HG02623 (cell line): Measurements from ENCODE around the gene MLLT3.
A peak's percentile ranks its signal among the peaks of the same experiment; 100 is the strongest.

Experiments used
- ATAC-seq: cut with Tn5 transposase; IDR thresholded peaks from one replicate; pipeline ENCODE4 v1.9.1; 2021; ENCODE audit warnings: moderate library complexity; ENCODE audit not compliant: unreplicated experiment

Gene MLLT3

GRCh38 chr9:20524776-20525175 is 97.5 kb downstream of the MLLT3 start:
- no peak for ATAC-seq

GRCh38 chr9:20518737-20519136 is 103.6 kb downstream of the MLLT3 start:
- ATAC-seq, result no peak

GRCh38 chr9:20513126-20513913 is 109.0 kb downstream of the MLLT3 start:
- ATAC-seq, result no peak

- ATAC-seq, result no peak
These were observed 109.7 kb downstream of the MLLT3 start for GRCh38 chr9:20512636-20513035.

GRCh38 chr9:20512106-20512505 is 110.2 kb downstream of the MLLT3 start:
- ATAC-seq, result no peak

GRCh38 chr9:20511686-20512085 is 110.6 kb downstream of the MLLT3 start:
- no peak for ATAC-seq

- no peak for ATAC-seq
These were observed 112.8 kb downstream of the MLLT3 start for GRCh38 chr9:20509466-20509865.

- ATAC-seq, result peak; percentile 81
These were observed 114.1 kb downstream of the MLLT3 start for GRCh38 chr9:20508242-20508641.

- no peak for ATAC-seq
These were observed 114.9 kb downstream of the MLLT3 start for GRCh38 chr9:20507431-20507830.

GRCh38 chr9:20506099-20506900 is 116.0 kb downstream of the MLLT3 start:
- no peak for ATAC-seq

- no peak for ATAC-seq
These were observed 116.7 kb downstream of the MLLT3 start for GRCh38 chr9:20505574-20505973.

- no peak for ATAC-seq
These were observed 117.4 kb downstream of the MLLT3 start for GRCh38 chr9:20504930-20505329.

GRCh38 chr9:20500101-20500500 is 122.2 kb downstream of the MLLT3 start:
- ATAC-seq, result no peak

- ATAC-seq, result no peak
These were observed 123.3 kb downstream of the MLLT3 start for GRCh38 chr9:20499013-20499412.

- no peak for ATAC-seq
These were observed 126.0 kb downstream of the MLLT3 start for GRCh38 chr9:20496328-20496727.

- no peak for ATAC-seq
These were observed 127.2 kb downstream of the MLLT3 start for GRCh38 chr9:20495098-20495497.

GRCh38 chr9:20494035-20494434 is 128.3 kb downstream of the MLLT3 start:
- no peak for ATAC-seq

GRCh38 chr9:20492772-20493171 is 129.5 kb downstream of the MLLT3 start:
- no peak for ATAC-seq

- ATAC-seq, result no peak
These were observed 130.7 kb downstream of the MLLT3 start for GRCh38 chr9:20491612-20492011.

- ATAC-seq, result peak; percentile 55
These were observed 132.0 kb downstream of the MLLT3 start for GRCh38 chr9:20490246-20490834.

GRCh38 chr9:20488691-20489090 is 133.6 kb downstream of the MLLT3 start:
- ATAC-seq, result no peak

- no peak for ATAC-seq
These were observed 135.7 kb downstream of the MLLT3 start for GRCh38 chr9:20486552-20486951.
